Measurements from ENCODE around the gene PLK5. TPM values are rescaled to one million over a fixed set of nuclear protein-coding genes. Genes with fewer than 3 reads are reported as not detected.
A peak's percentile ranks its signal among the peaks of the same experiment; 100 is the strongest.
"Not testable (repeated sequence)": the region's sequence is repeated elsewhere in the genome, so short reads cannot be mapped to it uniquely, and the experiment has no call there.

PLK5 gene
- total and polyA plus RNA-seq, 2 experiments from 2014 or later, result 0.97 to 1.2 TPM

GRCh38 chr19:1539749-1540148 lies 15.9 kb downstream of the PLK5 start:
- not testable (repeated sequence) for DNase-seq (ENCODE audit: low spot score); H3K27ac ChIP-seq (ENCODE audit: low read depth); H4K20me1 ChIP-seq (replicated peaks; ENCODE audit: insufficient read depth); H3K4me3 Mint-ChIP-seq; H3K4me1 Mint-ChIP-seq; H3K4me1 ChIP-seq (ENCODE audit: insufficient read depth); H3K36me3 ChIP-seq (ENCODE audit: insufficient read depth); H3K36me3 Mint-ChIP-seq (ENCODE audit: low read depth); H3K9me3 Mint-ChIP-seq; H3K79me2 ChIP-seq (replicated peaks; ENCODE audit: insufficient read depth); H3K27ac Mint-ChIP-seq; ATAC-seq; H3K27me3 ChIP-seq (ENCODE audit: insufficient read depth); H3K4me2 ChIP-seq; H3K9me2 ChIP-seq (ENCODE audit: insufficient read depth); H2AFZ ChIP-seq; H3K4me3 ChIP-seq; H3F3A ChIP-seq (replicated peaks; ENCODE audit: low read depth)
- peaks cover 11% of the 10 kb centered on the region for H3K27me3 Mint-ChIP-seq (ENCODE audit: insufficient read depth, low read depth, poor library complexity)

GRCh38 chr19:1540365-1540925 lies 16.6 kb downstream of the PLK5 start:
- Histone ChIP-seq H3K27me3 (ENCODE audit: insufficient read depth) (no peaks in the 10 kb centered on the region), H3F3A (replicated peaks; ENCODE audit: low read depth) (no peaks in the 10 kb centered on the region), H3K4me1 (ENCODE audit: insufficient read depth) (no peaks in the 10 kb centered on the region), H3K79me2 (replicated peaks; ENCODE audit: insufficient read depth) (no peaks in the 10 kb centered on the region), H3K4me3 (peak overlapping the region; percentile 49), H2AFZ (peak overlapping the region; percentile 98), H3K4me2 (peak overlapping the region; percentile 76), H3K9me2 (ENCODE audit: insufficient read depth) (no peaks in the 10 kb centered on the region), H4K20me1 (replicated peaks; ENCODE audit: insufficient read depth) (no peaks in the 10 kb centered on the region), H3K27ac (ENCODE audit: low read depth) (no peak overlapping the region), H3K36me3 (ENCODE audit: insufficient read depth) (no peaks in the 10 kb centered on the region)
- Mint-ChIP-seq H3K27ac (no peak overlapping the region), H3K27me3 (ENCODE audit: insufficient read depth, low read depth, poor library complexity) (peaks cover 11% of the 10 kb centered on the region), H3K4me1 (0 out of 3 replicates have a peak, but pooled peaks cover 2% of the 10 kb centered on the region), H3K36me3 (ENCODE audit: low read depth) (no peaks in the 10 kb centered on the region), H3K9me3 (no peaks in the 10 kb centered on the region), H3K4me3 (peak overlapping the region; percentile 63)
- peak; percentile 48 for DNase-seq (ENCODE audit: low spot score)
- ATAC-seq, result peak; percentile 47
- TF ChIP-seq REST (IDR thresholded peaks at IDR 0.05; ENCODE audit: unreplicated experiment) (no peak), NANOG (IDR thresholded peaks at IDR 0.05; ENCODE audit: borderline replicate concordance) (no peak), ZNF331 (CRISPR knock-in tag; IDR thresholded peaks at IDR 0.05; ENCODE audit: low read depth) (no peak), POLR2AphosphoS5 (IDR thresholded peaks at IDR 0.05; ENCODE audit: low read depth) (no peak), EZH2 (IDR thresholded peaks at IDR 0.05; ENCODE audit: low read depth, unreplicated experiment) (no peak), ZNF114 (CRISPR knock-in tag; IDR thresholded peaks at IDR 0.05) (no peak), CTCF (conservative IDR thresholded peaks at IDR 0.05; ENCODE audit: low read depth in 2 of 2) (no peak), STAT1 (IDR thresholded peaks at IDR 0.05; ENCODE audit: unreplicated experiment) (no peak)

Measured in GM23338 (cell line).